Measurements from ENCODE around the gene LCN6.

Gene LCN6

GRCh38 chr9:136765041-136765440, 16.7 kb upstream of the LCN6 start:
- H3K4me2 ChIP-seq (ENCODE audit: low read length) = no peak overlapping the region
- H4K20me1 ChIP-seq (ENCODE audit: control insufficient read depth, insufficient read depth, low read depth, low read length) = no peaks in the 10 kb centered on the region
- H3K4me3 ChIP-seq (ENCODE audit: low read length) = no peak overlapping the region
- H3K27ac ChIP-seq (ENCODE audit: low read depth, low read length) = no peak overlapping the region
- no peaks in the 10 kb centered on the region for H3K36me3 ChIP-seq (ENCODE audit: control insufficient read depth, low read length)
- H3K9me2 ChIP-seq (replicated peaks; ENCODE audit: control insufficient read depth, low read length) = no peaks in the 10 kb centered on the region
- H3K79me2 ChIP-seq (ENCODE audit: control insufficient read depth, low read length) = no peaks in the 10 kb centered on the region
- peaks cover 45% of the 10 kb centered on the region for H3K4me1 ChIP-seq (ENCODE audit: control insufficient read depth, low read length)
- peaks cover 17% of the 10 kb centered on the region for H3K27me3 ChIP-seq (ENCODE audit: control insufficient read depth, low read length)
- peaks cover 13% of the 10 kb centered on the region for H3F3A ChIP-seq (ENCODE audit: control insufficient read depth, insufficient read depth)
- TF ChIP-seq EZH2phosphoT487 (IDR thresholded peaks at IDR 0.05; ENCODE audit: borderline replicate concordance, low read length) = no peak
- no peak for TF ChIP-seq CTCF (IDR thresholded peaks at IDR 0.05; ENCODE audit: low read depth, low read length, poor library complexity, severe bottlenecking)
- H3K9me3 ChIP-seq (ENCODE audit: control insufficient read depth, insufficient read depth, low read length) = no peaks in the 10 kb centered on the region

GRCh38 chr9:136764301-136764891, 16.1 kb upstream of the LCN6 start, which contains the start of gene LCN15:
LCN15 (minus strand) TSS chr9:136764518; CDS start chr9:136764488, 30 bp downstream.
- Histone ChIP-seq H3K79me2 (ENCODE audit: control insufficient read depth, low read length) (no peaks in the 10 kb centered on the region), H4K20me1 (ENCODE audit: control insufficient read depth, insufficient read depth, low read depth, low read length) (no peaks in the 10 kb centered on the region), H3K36me3 (ENCODE audit: control insufficient read depth, low read length) (no peaks in the 10 kb centered on the region), H3K27me3 (ENCODE audit: control insufficient read depth, low read length) (peaks cover 17% of the 10 kb centered on the region), H3F3A (ENCODE audit: control insufficient read depth, insufficient read depth) (peaks cover 13% of the 10 kb centered on the region), H3K9me3 (ENCODE audit: control insufficient read depth, insufficient read depth, low read length) (no peaks in the 10 kb centered on the region), H3K4me1 (ENCODE audit: control insufficient read depth, low read length) (peaks cover 45% of the 10 kb centered on the region), H3K4me3 (ENCODE audit: low read length) (no peak within 1 kb of the TSS), H3K27ac (ENCODE audit: low read depth, low read length) (no peak within 1 kb of the TSS), H3K4me2 (ENCODE audit: low read length) (no peak within 1 kb of the TSS), H3K9me2 (replicated peaks; ENCODE audit: control insufficient read depth, low read length) (no peaks in the 10 kb centered on the region)
- TF ChIP-seq EZH2phosphoT487 (IDR thresholded peaks at IDR 0.05; ENCODE audit: borderline replicate concordance, low read length) (no peak), CTCF (IDR thresholded peaks at IDR 0.05; ENCODE audit: low read depth, low read length, poor library complexity, severe bottlenecking) (no peak)

- H3K79me2 ChIP-seq (ENCODE audit: control insufficient read depth, low read length) = no peaks in the 10 kb centered on the region
- H3K4me2 ChIP-seq (ENCODE audit: low read length) = no peak overlapping the region
- no peaks in the 10 kb centered on the region for H3K36me3 ChIP-seq (ENCODE audit: control insufficient read depth, low read length)
- TF ChIP-seq CTCF (IDR thresholded peaks at IDR 0.05; ENCODE audit: low read depth, low read length, poor library complexity, severe bottlenecking) = no peak
- no peak for TF ChIP-seq EZH2phosphoT487 (IDR thresholded peaks at IDR 0.05; ENCODE audit: borderline replicate concordance, low read length)
- H4K20me1 ChIP-seq (ENCODE audit: control insufficient read depth, insufficient read depth, low read depth, low read length) = no peaks in the 10 kb centered on the region
- H3K9me2 ChIP-seq (replicated peaks; ENCODE audit: control insufficient read depth, low read length) = no peaks in the 10 kb centered on the region
- peaks cover 17% of the 10 kb centered on the region for H3K27me3 ChIP-seq (ENCODE audit: control insufficient read depth, low read length)
- H3K4me3 ChIP-seq (ENCODE audit: low read length) = no peak overlapping the region
- H3F3A ChIP-seq (ENCODE audit: control insufficient read depth, insufficient read depth) = peaks cover 13% of the 10 kb centered on the region
- no peaks in the 10 kb centered on the region for H3K9me3 ChIP-seq (ENCODE audit: control insufficient read depth, insufficient read depth, low read length)
- no peak overlapping the region for H3K27ac ChIP-seq (ENCODE audit: low read depth, low read length)
- peaks cover 49% of the 10 kb centered on the region for H3K4me1 ChIP-seq (ENCODE audit: control insufficient read depth, low read length)
Observed at GRCh38 chr9:136763649-136764035, 15.3 kb upstream of the LCN6 start.
